ENCODE data around the gene ARHGAP12.

Gene ARHGAP12

DNA sequence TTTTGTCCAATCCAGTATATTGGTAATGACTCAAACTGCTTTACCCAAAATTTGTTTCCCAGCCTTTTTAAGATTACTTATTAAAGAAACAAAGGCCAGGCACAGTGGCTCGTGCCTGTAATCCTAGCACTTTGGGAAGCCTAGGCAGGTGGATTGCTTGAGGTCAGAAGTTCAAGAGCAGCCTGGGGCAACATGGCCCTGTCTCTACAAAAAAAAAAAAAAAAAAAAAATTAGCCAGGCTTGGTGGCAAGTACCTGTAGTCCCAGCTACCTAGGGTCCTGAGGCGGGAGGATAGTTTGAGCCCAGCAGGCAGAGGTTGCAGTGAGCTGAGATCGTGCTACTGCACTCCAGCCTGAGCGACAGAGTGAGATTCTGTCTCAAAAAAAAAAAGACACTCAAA is 7.0 kb upstream of the ARHGAP12 start:
- H3K9me3 ChIP-seq (ENCODE audit: control insufficient read depth, insufficient read depth, low read length), result no peaks in the 10 kb centered on the region
- no peaks in the 10 kb centered on the region for H3K27me3 ChIP-seq (ENCODE audit: control insufficient read depth, insufficient read depth, low read length)
- no peak overlapping the region for H3K27ac ChIP-seq (ENCODE audit: low read depth, low read length)
- H3K36me3 ChIP-seq (ENCODE audit: control insufficient read depth, insufficient read depth, low read length), result no peaks in the 10 kb centered on the region
- H3K4me3 ChIP-seq (ENCODE audit: low read depth, low read length), result no peak overlapping the region
- no peak overlapping the region for H3K9ac ChIP-seq (ENCODE audit: low read depth, low read length)
- H3K4me1 ChIP-seq (ENCODE audit: control insufficient read depth, insufficient read depth, low read length), result peaks cover 10% of the 10 kb centered on the region; the same call in 1 of the 2 replicates

DNA sequence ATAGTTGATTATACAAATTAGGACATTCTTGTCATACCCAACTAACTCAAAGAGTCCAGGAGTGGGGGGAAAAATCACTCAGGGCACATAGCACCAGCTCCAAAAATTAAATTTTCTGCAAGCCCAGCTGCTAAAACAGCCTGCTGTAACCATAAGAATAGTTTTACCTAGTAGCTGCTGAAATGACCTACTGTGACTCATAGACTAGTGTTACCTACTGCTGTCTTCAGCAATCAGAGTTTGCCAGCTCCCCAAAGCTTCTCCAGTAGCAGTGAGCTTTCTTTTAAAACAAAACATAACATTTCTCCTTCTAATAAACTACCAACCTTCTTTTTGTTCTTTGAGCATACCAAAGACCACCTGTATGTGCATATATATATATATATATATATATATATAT is 4.2 kb upstream of the ARHGAP12 start:
- no peaks in the 10 kb centered on the region for H3K36me3 ChIP-seq (ENCODE audit: control insufficient read depth, insufficient read depth, low read length)
- H3K9me3 ChIP-seq (ENCODE audit: control insufficient read depth, insufficient read depth, low read length), result no peaks in the 10 kb centered on the region
- H3K27ac ChIP-seq (ENCODE audit: low read depth, low read length), result no peak overlapping the region
- H3K4me3 ChIP-seq (ENCODE audit: low read depth, low read length), result no peak overlapping the region
- no peak overlapping the region for H3K9ac ChIP-seq (ENCODE audit: low read depth, low read length)
- H3K27me3 ChIP-seq (ENCODE audit: control insufficient read depth, insufficient read depth, low read length), result no peaks in the 10 kb centered on the region
- 0 out of 2 replicates have a peak, but pooled peaks cover 5% of the 10 kb centered on the region for H3K4me1 ChIP-seq (ENCODE audit: control insufficient read depth, insufficient read depth, low read length)

DNA sequence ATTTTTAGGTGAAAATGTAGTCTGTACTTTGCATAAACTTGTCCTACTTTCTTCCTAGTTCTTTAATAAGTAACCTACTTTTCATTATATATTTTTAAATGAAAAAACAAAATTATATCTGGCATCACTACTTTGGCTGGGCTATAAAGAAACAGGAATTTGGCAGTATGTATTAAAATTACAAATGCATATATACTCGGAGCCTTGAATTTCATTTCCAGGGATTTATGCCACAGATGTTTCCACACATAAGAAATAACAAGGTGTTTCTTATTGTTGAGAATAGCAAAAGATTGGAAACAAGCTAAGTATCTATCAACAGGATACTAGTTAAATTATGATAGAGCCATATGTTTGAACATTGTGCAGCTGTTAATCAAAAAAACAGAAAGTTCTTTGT is 2.2 kb upstream of the ARHGAP12 start:
- no peak overlapping the region for H3K9ac ChIP-seq (ENCODE audit: low read depth, low read length)
- H3K9me3 ChIP-seq (ENCODE audit: control insufficient read depth, insufficient read depth, low read length), result no peaks in the 10 kb centered on the region
- peaks cover 18% of the 10 kb centered on the region for H3K4me1 ChIP-seq (ENCODE audit: control insufficient read depth, insufficient read depth, low read length)
- no peaks in the 10 kb centered on the region for H3K27me3 ChIP-seq (ENCODE audit: control insufficient read depth, insufficient read depth, low read length)
- H3K27ac ChIP-seq (ENCODE audit: low read depth, low read length), result no peak overlapping the region
- H3K4me3 ChIP-seq (ENCODE audit: low read depth, low read length), result no peak overlapping the region
- H3K36me3 ChIP-seq (ENCODE audit: control insufficient read depth, insufficient read depth, low read length), result no peaks in the 10 kb centered on the region

DNA sequence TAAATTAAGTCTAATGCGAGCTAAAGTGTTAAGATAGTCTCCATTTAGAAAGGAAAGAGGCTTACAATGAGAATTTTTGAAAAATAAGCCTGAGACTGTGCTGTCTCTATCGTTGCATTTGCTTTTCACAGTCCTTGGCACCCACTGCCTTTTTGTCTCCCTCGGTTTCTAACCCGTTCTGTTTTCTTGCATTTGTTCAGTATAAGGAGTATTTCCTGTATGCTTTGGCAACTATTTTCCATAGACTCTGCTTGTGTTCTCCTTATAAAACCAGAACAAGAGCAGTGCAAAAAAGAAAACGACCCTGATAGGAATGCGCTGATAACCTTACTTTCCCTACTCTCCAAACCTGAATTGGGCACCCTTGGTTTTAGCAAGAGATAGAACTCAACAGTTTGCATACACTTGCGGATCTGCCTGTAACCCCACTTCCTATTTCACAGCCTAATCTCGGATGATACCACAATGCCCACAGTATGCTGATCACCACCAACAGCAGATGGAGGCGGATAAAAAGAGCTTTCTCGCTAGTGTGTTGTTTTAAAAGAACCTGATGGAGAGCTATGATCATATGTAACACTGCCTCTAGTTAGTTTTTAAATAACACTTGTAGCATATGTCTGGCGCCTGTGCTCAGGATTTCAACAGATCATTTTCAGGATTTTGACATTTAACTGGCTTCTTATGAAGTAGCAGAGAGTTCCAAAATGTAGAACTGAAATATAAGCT is 1.6 kb upstream of the ARHGAP12 start:
- peaks cover 24% of the 10 kb centered on the region for H3K4me1 ChIP-seq (ENCODE audit: control insufficient read depth, insufficient read depth, low read length)
- H3K36me3 ChIP-seq (ENCODE audit: control insufficient read depth, insufficient read depth, low read length), result no peaks in the 10 kb centered on the region
- no peaks in the 10 kb centered on the region for H3K9me3 ChIP-seq (ENCODE audit: control insufficient read depth, insufficient read depth, low read length)
- no peak overlapping the region for H3K27ac ChIP-seq (ENCODE audit: low read depth, low read length)
- no peaks in the 10 kb centered on the region for H3K27me3 ChIP-seq (ENCODE audit: control insufficient read depth, insufficient read depth, low read length)
- peak overlapping the region; percentile 75; the same call in 1 of the 2 replicates for H3K4me3 ChIP-seq (ENCODE audit: low read depth, low read length)
- H3K9ac ChIP-seq (ENCODE audit: low read depth, low read length), result no peak overlapping the region

DNA sequence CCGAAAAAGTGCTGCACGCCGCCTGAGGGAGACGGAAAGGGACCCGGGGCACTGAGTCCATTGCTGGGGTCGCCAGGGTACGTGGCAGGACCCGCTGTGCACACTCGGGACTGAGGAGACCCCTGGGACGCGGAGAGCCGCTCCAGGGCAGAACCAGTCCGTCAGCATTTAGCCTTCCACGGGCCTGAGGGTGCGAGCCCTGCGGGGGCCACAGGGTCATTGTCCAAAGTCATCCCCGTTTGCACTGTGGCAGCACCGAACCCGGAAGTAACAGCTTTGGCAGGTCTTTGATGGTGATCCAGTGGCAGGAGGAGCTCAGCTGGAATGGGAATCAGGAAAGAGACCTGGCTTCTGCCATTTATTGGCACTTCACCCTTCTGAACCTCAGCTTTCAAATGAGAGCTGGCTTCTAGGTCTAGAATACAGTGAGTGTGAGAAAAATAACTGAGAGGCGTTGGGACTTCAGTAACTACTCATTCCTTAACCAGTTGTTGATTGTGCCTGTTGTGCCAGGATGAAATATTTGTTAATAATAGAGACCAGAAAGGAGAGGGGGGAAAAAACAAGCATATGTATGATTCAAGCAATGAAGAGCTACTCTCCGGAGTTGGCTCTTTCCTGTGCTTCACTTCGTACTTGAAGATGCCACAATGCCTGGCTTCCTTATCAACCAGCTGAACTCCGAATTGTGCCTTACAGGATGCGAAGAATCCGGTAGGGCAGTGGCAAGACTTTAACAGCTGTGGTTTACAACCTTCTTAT is 811 bp upstream of the ARHGAP12 start:
- peak overlapping the region; percentile 98 for H3K27ac ChIP-seq (ENCODE audit: low read depth, low read length)
- no peaks in the 10 kb centered on the region for H3K9me3 ChIP-seq (ENCODE audit: control insufficient read depth, insufficient read depth, low read length)
- H3K36me3 ChIP-seq (ENCODE audit: control insufficient read depth, insufficient read depth, low read length), result no peaks in the 10 kb centered on the region
- H3K4me1 ChIP-seq (ENCODE audit: control insufficient read depth, insufficient read depth, low read length), result peaks cover 24% of the 10 kb centered on the region
- peak overlapping the region; percentile 75 for H3K4me3 ChIP-seq (ENCODE audit: low read depth, low read length)
- no peaks in the 10 kb centered on the region for H3K27me3 ChIP-seq (ENCODE audit: control insufficient read depth, insufficient read depth, low read length)
- H3K9ac ChIP-seq (ENCODE audit: low read depth, low read length), result peak overlapping the region; percentile 65

DNA sequence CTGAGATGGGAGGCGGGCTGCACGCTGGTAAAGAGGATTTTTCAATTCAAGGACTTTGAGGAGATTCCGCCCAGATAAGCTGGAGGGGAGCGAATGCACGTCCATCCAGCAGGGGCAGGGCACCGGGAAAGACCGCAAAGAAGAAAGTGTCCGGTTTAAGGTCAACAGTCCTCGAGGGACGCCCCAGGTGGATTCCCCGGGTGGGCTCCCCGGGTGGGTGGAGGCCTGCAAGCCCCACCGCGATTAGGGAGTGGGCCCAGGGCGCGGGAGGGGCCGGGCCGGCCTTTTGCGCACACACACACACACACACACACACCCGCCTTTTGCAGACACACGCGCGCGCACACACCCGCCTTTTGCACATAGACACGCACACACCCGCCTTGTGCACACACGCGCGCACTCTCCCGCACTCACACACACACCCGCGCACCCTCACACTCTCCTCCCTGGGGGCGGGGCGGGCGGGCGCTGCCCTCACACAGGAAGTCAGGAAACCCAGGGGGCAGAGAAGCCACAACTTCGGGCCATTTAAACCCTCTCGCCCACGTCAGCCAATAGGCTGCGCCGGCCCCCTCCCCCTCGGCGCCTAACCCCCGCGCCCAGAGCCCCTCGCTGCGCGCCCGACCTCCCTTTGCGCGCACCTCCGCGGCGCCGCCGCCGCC is 615 bp downstream of the ARHGAP12 start:
- peak overlapping the region; percentile 98 for H3K27ac ChIP-seq (ENCODE audit: low read depth, low read length)
- H3K27me3 ChIP-seq (ENCODE audit: control insufficient read depth, insufficient read depth, low read length), result no peaks in the 10 kb centered on the region
- H3K36me3 ChIP-seq (ENCODE audit: control insufficient read depth, insufficient read depth, low read length), result no peaks in the 10 kb centered on the region
- H3K4me1 ChIP-seq (ENCODE audit: control insufficient read depth, insufficient read depth, low read length), result peaks cover 24% of the 10 kb centered on the region
- peak overlapping the region; percentile 90; the same call in 1 of the 2 replicates for H3K9ac ChIP-seq (ENCODE audit: low read depth, low read length)
- no peaks in the 10 kb centered on the region for H3K9me3 ChIP-seq (ENCODE audit: control insufficient read depth, insufficient read depth, low read length)
- H3K4me3 ChIP-seq (ENCODE audit: low read depth, low read length), result peak overlapping the region; percentile 75

DNA sequence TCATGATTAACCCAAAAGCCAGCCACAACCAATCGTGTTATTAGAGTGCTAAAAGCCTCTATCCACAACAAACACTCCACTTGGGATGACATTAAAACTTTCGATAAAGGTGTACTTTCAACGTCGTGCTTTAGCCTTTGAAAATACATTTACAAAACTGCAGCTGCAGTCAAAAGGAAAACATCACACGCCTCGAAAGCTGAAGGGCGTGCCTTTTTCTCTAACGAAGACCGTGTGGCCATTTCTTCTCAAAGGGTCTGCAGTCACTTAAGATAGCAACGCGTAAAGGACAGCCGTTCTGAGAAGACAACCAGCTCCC is 1.1 kb downstream of the ARHGAP12 start:
- Histone ChIP-seq H3K9me3 (ENCODE audit: control insufficient read depth, insufficient read depth, low read length) (no peaks in the 10 kb centered on the region), H3K4me3 (ENCODE audit: low read depth, low read length) (peak overlapping the region; percentile 75), H3K9ac (ENCODE audit: low read depth, low read length) (no peak overlapping the region; the same call in 1 of the 2 replicates), H3K4me1 (ENCODE audit: control insufficient read depth, insufficient read depth, low read length) (peaks cover 24% of the 10 kb centered on the region), H3K27ac (ENCODE audit: low read depth, low read length) (peak overlapping the region; percentile 98), H3K36me3 (ENCODE audit: control insufficient read depth, insufficient read depth, low read length) (no peaks in the 10 kb centered on the region), H3K27me3 (ENCODE audit: control insufficient read depth, insufficient read depth, low read length) (no peaks in the 10 kb centered on the region)

DNA sequence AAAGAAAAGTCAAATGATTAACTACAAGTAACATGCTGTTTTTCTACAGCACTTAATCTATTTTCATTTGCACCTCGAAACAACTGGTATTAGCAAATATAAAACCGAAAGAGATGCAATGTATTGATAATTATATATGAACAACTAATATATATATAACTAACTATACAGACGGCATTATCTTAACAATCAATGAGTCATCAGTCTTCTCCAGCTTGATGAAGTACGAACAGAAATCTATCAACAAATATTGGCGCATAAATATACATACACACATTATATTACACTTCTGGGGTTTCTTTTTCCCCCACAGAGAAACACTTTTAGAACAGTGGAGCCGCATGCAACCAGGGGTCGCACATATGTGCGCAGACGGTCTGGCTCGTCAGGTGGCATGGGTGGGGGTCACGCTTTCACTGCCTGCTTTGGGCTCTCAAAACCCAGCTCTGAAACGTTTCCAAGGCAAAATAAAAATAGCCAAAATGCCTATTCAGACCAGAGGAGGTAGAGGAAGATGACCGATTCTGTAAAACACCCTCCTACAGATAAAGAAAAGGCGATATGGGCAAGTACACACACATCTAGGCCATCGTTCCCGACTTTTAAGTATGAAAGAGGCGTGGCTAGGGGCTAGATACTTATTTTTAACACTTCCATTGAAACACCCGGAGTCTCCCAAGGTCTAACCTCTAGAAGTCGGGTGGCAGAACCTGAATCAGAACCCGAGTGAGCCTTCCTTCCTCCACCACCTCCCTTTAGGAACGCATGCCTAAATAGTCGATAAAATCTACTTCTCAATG is 1.7 kb downstream of the ARHGAP12 start:
- H3K9me3 ChIP-seq (ENCODE audit: control insufficient read depth, insufficient read depth, low read length), result no peaks in the 10 kb centered on the region
- peak overlapping the region; percentile 75 for H3K4me3 ChIP-seq (ENCODE audit: low read depth, low read length)
- H3K27me3 ChIP-seq (ENCODE audit: control insufficient read depth, insufficient read depth, low read length), result no peaks in the 10 kb centered on the region
- peaks cover 24% of the 10 kb centered on the region for H3K4me1 ChIP-seq (ENCODE audit: control insufficient read depth, insufficient read depth, low read length)
- H3K36me3 ChIP-seq (ENCODE audit: control insufficient read depth, insufficient read depth, low read length), result no peaks in the 10 kb centered on the region
- no peak overlapping the region; the same call in 1 of the 2 replicates for H3K9ac ChIP-seq (ENCODE audit: low read depth, low read length)
- H3K27ac ChIP-seq (ENCODE audit: low read depth, low read length), result peak overlapping the region; percentile 98

DNA sequence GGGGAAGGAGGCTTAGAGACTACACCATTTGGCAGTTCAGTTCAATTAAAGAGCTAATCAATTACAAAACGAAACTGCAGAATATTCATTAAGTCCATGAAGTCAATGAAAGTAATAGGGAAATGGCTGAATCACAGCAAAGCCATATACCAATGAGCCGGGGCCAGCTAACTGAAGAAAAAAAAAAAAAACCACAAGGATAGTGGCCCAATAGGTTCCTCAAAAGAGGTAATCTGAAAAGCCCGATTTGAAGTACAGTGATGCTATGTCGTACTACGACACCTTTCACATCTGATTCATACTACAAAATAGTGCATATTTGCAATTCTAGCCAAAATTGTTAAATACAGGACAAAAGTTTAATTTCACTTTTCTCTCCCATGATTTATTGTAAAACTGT is 2.5 kb downstream of the ARHGAP12 start:
- no peak overlapping the region for H3K9ac ChIP-seq (ENCODE audit: low read depth, low read length)
- no peaks in the 10 kb centered on the region for H3K36me3 ChIP-seq (ENCODE audit: control insufficient read depth, insufficient read depth, low read length)
- H3K27me3 ChIP-seq (ENCODE audit: control insufficient read depth, insufficient read depth, low read length), result no peaks in the 10 kb centered on the region
- no peak overlapping the region for H3K27ac ChIP-seq (ENCODE audit: low read depth, low read length)
- peaks cover 24% of the 10 kb centered on the region for H3K4me1 ChIP-seq (ENCODE audit: control insufficient read depth, insufficient read depth, low read length)
- H3K4me3 ChIP-seq (ENCODE audit: low read depth, low read length), result 0 out of 2 replicates have a peak overlapping the region, but pooled peaks have one; percentile 75
- H3K9me3 ChIP-seq (ENCODE audit: control insufficient read depth, insufficient read depth, low read length), result no peaks in the 10 kb centered on the region

DNA sequence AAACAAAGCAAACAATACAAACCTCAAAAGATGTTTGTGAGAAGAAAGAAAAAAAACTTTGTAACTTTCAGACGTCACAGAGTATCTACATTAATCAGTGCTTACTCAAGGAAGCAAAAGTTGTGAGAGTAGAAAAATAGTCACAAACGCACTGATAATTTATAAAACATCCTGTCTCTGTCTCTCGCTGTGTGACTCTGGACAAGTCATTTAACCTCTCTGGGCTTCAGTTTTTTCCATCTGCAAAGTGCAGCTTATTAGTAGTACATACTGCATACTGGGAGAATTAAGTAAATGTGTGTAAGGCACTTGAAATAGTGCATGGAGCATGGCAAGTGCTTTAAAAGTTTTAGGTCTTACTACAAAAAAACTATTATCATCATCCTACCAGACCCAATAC is 3.8 kb downstream of the ARHGAP12 start:
- no peaks in the 10 kb centered on the region for H3K27me3 ChIP-seq (ENCODE audit: control insufficient read depth, insufficient read depth, low read length)
- H3K9ac ChIP-seq (ENCODE audit: low read depth, low read length), result no peak overlapping the region
- no peak overlapping the region for H3K27ac ChIP-seq (ENCODE audit: low read depth, low read length)
- H3K36me3 ChIP-seq (ENCODE audit: control insufficient read depth, insufficient read depth, low read length), result no peaks in the 10 kb centered on the region
- peaks cover 24% of the 10 kb centered on the region for H3K4me1 ChIP-seq (ENCODE audit: control insufficient read depth, insufficient read depth, low read length)
- no peaks in the 10 kb centered on the region for H3K9me3 ChIP-seq (ENCODE audit: control insufficient read depth, insufficient read depth, low read length)
- no peak overlapping the region for H3K4me3 ChIP-seq (ENCODE audit: low read depth, low read length)

Measured in HUES48 (cell line).